HG03135 (cell line): ENCODE results near the gene KBTBD12.

Source experiments
- ATAC-seq: cut with Tn5 transposase; IDR thresholded peaks from one replicate; pipeline ENCODE4 v1.9.1; 2021; ENCODE audit warnings: mild to moderate bottlenecking, moderate library complexity; ENCODE audit not compliant: unreplicated experiment

KBTBD12 gene

GRCh38 chr3:128009952-128010846 is 95.2 kb downstream of the KBTBD12 start:
- ATAC-seq = no peak

DNA sequence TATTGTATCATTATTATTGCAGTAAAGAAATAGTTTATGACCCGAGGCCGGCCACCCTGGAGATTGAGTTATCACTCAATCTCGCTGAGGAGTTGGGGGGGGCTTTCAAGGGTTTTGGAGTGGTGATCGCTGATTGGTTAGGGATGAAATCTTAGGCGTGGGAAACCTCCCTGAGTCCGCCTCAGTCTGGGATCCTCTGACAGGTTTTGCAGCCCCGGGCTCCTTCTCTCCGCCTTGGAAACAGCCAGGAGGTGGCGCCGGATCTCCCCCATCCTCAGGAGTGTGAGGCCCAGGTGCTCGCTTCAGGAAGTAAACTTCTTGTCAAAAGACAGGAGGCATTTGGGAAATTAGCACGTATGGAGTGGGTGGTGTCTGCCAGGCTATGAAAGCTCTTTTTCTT is 96.1 kb downstream of the KBTBD12 start:
- ATAC-seq = no peak

GRCh38 chr3:128012050-128012449 is 97.0 kb downstream of the KBTBD12 start:
- ATAC-seq = no peak

- ATAC-seq = no peak
Measured at GRCh38 chr3:128014548-128014947, 99.5 kb downstream of the KBTBD12 start.

DNA sequence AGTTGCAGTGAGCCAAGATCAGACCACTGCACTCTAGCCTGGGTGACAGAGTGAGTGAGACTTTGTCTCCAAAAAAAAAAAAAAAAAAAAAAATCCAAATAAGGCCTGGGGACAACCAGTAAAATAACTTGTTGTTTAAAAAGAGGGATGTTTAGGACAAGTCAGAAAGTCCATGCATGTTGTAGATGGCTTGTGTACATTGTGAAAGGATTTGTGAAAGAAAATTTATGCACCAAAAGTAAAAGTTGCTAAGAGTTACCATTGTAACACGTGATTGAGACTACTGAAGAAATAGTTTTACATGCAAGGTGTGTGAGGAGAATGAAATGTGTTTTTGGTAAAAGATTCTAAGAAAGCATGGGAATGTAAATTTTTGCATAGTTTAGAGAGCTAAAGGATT is 101.5 kb downstream of the KBTBD12 start:
- no peak for ATAC-seq

GRCh38 chr3:128021768-128022372 is 106.8 kb downstream of the KBTBD12 start:
- ATAC-seq = no peak

DNA sequence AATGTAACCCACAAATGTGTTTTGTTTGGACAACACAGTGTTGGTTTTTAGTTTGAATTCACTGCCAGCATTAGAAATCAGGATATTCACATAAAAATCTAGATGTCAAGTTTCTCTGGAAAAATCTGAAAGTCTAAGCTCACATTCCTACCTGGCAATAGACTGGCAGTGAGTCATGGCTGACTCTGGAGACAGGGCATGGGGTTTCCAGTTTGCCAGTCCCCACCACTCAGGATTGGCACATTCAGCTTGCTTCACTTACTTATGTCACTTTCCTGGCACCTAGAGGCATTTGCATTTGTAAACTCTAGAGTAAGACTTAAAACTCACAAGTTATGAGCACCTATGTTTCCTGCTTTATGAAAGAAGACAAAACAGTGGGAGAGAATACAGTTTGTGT is 118.1 kb downstream of the KBTBD12 start:
- ATAC-seq = no peak

- ATAC-seq = no peak
Measured at GRCh38 chr3:128036119-128036518, 121.1 kb downstream of the KBTBD12 start.
